Body of pancreas (tissue), 4 donors: ENCODE results near the gene IKZF5. TPM values are rescaled to one million over a fixed set of nuclear protein-coding genes. Genes with fewer than 3 reads are reported as not detected.

Source experiments
- ATAC-seq: fragments of 150-250 bp; one replicate; pipeline ENCODE4 v1.9.1; 2016
- DNase-seq, 4 donors: peaks; one replicate each; pipeline ENCODE4 v3.0.0-alpha.2; 2019
- H3K27ac ChIP-seq, 4 donors: fragments of 200-600 bp; sonication (generic); 1 replicate in 3 of 4; 2 replicates in 1 of 4; pipeline versions ENCODE4 v1.5.1 to v1.6.1; 2016 to 2019; ENCODE audit warnings: mild to moderate bottlenecking in 1 of 4, mixed read lengths in 1 of 4, moderate library complexity in 1 of 4
- H3K27me3 ChIP-seq, 2 donors: fragments of 200-600 bp; sonication (generic); one replicate each; pipeline ENCODE4 v1.6.0; 2016; ENCODE audit warnings: mild to moderate bottlenecking in 1 of 2
- H3K36me3 ChIP-seq, 2 donors: fragments of 200-600 bp; sonication (generic); replicated peaks in 1 of 2; 2 replicates each; pipeline ENCODE4 v1.5.1; 2016; ENCODE audit warnings: low read depth in 2 of 2; ENCODE audit not compliant: insufficient read depth in 1 of 2
- H3K4me1 ChIP-seq: fragments of 200-600 bp; sonication (generic); one replicate; pipeline ENCODE4 v1.6.0; 2016
- H3K4me3 ChIP-seq, 2 donors: fragments of 200-600 bp; sonication (generic); 1 replicate in 1 of 2; 2 replicates in 1 of 2; pipeline ENCODE4 v1.5.1; 2016 to 2019
- H3K9me3 ChIP-seq, 3 donors: fragments of 200-600 bp; sonication (generic); 1 replicate in 2 of 3; 2 replicates in 1 of 3; pipeline ENCODE4 v1.5.1; 2016
- POLR2A ChIP-seq, 3 donors: fragments of 450-650 bp; IDR thresholded peaks; one replicate each; pipeline ENCODE4 v1.6.1; 2016; ENCODE audit warnings: antibody characterized with exemption in 3 of 3, mild to moderate bottlenecking in 2 of 3
- WGBS, 2 donors: methylation state at CpG; one replicate each; pipeline ENCODE4 v1.1.5; 2017; 5-methylcytosine and 5-hydroxymethylcytosine counted together
- intact Hi-C: fragments of 100-400 bp; cut with DNase I; formaldehyde crosslinking; loops from one replicate; pipeline ENCODE4 v1.15.1; 2023
- total RNA-seq, 2 donors: library from RNA; depleted of rRNA; stranded (reverse); fragments of >200 nt; gene quantifications; one replicate each; pipeline ENCODE4 v1.1.0, GENCODE V29; 2016
- TF ChIP-seq, protein P1 (sequence below), 7 experiments: fragments of 450-650 bp in 4 of 7; fragments of 200-600 bp in 3 of 7; sonication (generic) in 3 of 7; IDR thresholded peaks; one replicate each; pipeline ENCODE4 v1.5.1; 2016 to 2019; ENCODE audit warnings: antibody characterized with exemption in 7 of 7

The IKZF5 gene
- total RNA-seq, 2 donors from 2014 or later, result 3.6 to 10.4 TPM

DNA sequence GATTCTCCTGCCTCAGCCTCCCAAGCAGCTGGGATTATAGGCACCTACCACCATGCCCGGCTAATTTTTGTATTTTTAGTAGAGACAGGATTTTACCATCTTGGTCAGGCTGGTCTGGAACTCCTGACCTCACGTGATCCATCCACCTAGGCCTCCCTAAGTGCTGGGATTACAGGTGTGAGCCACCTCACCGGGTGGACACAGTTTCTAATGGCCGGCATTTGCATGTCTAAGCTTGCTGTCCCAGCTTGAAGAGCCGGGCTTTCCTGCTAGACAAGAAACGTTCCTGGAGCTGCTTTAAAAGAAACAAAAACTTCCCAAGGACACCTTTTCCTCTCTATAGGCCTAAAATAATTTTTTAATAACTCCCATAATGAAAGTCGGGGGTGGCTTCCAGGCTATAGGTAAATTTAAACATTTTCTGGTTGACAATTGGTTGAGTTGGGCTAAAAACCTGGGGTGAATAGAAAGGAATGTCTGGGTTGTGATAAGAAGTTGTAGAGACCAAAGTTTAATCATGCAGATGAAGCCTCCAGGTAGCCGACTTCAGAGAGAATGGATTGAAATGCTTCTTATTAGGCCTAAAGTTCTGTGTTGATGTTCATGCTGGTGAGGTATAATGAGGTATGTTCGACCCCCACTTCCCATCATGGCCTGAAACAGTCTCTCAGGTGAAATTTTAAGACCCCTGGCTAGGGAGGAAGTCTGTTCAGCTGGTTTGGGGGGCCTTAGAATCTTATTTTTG, 9.0 kb upstream of the IKZF5 start:
- Histone ChIP-seq H3K4me3 (no peak overlapping the region), H3K27me3 (no peaks in the 10 kb centered on the region), H3K36me3 (no peaks in the 10 kb centered on the region), H3K4me1 (peaks cover 27% of the 10 kb centered on the region), H3K27ac (no peak overlapping the region), H3K9me3 (no peaks in the 10 kb centered on the region)
- DNase-seq (no peak), ATAC-seq (no peak)
- intact Hi-C loops, result no loop called here
- no peak for TF ChIP-seq POLR2A (IDR thresholded peaks at IDR 0.05)
- TF ChIP-seq, protein P1, sequence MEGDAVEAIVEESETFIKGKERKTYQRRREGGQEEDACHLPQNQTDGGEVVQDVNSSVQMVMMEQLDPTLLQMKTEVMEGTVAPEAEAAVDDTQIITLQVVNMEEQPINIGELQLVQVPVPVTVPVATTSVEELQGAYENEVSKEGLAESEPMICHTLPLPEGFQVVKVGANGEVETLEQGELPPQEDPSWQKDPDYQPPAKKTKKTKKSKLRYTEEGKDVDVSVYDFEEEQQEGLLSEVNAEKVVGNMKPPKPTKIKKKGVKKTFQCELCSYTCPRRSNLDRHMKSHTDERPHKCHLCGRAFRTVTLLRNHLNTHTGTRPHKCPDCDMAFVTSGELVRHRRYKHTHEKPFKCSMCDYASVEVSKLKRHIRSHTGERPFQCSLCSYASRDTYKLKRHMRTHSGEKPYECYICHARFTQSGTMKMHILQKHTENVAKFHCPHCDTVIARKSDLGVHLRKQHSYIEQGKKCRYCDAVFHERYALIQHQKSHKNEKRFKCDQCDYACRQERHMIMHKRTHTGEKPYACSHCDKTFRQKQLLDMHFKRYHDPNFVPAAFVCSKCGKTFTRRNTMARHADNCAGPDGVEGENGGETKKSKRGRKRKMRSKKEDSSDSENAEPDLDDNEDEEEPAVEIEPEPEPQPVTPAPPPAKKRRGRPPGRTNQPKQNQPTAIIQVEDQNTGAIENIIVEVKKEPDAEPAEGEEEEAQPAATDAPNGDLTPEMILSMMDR (IDR thresholded peaks at IDR 0.05), result no peak
- WGBS, 2 donors, result 57 to 66% methylated on average over 9 of the region's 9 CpGs

- 91 to 93% methylated on average over 4 of the region's 4 CpGs for WGBS, 2 donors
- no peak for TF ChIP-seq POLR2A (IDR thresholded peaks at IDR 0.05)
- TF ChIP-seq, protein P1 (IDR thresholded peaks at IDR 0.05), result no peak
- Histone ChIP-seq H3K4me3 (no peak overlapping the region), H3K27me3 (no peaks in the 10 kb centered on the region), H3K36me3 (no peaks in the 10 kb centered on the region), H3K27ac (no peak overlapping the region), H3K4me1 (peaks cover 24% of the 10 kb centered on the region), H3K9me3 (no peaks in the 10 kb centered on the region)
- intact Hi-C loops, result no loop called here
- ATAC-seq (no peak), DNase-seq (no peak)
Measured at GRCh38 chr10:123016228-123016627, 7.6 kb upstream of the IKZF5 start.

DNA sequence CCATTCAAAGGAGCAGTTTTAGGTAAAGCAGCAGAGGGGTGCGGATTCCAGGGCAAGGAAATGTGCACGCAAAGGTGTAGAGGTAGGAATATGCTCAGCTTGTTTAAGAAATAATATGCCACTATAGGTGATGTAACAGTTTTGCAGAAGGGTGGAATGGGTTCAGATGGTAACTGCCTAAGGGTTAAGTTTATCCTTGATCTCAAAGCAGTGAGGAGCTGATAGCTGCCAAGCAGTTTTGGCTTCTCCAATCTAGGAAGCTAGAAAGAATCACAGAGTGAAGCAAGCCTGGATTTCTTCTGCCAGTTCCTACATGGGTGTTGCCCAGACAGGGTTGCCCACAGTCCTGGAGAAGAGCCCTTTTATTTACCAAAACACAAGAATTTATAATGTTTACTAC, 6.2 kb upstream of the IKZF5 start:
- Histone ChIP-seq H3K27ac (no peak overlapping the region), H3K27me3 (no peaks in the 10 kb centered on the region), H3K4me3 (no peak overlapping the region), H3K36me3 (no peaks in the 10 kb centered on the region), H3K4me1 (peaks cover 19% of the 10 kb centered on the region), H3K9me3 (no peaks in the 10 kb centered on the region)
- 95 to 98% methylated on average over 2 of the region's 2 CpGs for WGBS, 2 donors
- DNase-seq, result no peak
- no peak for ATAC-seq
- intact Hi-C loops, result no loop called here
- TF ChIP-seq, protein P1 (IDR thresholded peaks at IDR 0.05), result no peak
- no peak for TF ChIP-seq POLR2A (IDR thresholded peaks at IDR 0.05)

DNA sequence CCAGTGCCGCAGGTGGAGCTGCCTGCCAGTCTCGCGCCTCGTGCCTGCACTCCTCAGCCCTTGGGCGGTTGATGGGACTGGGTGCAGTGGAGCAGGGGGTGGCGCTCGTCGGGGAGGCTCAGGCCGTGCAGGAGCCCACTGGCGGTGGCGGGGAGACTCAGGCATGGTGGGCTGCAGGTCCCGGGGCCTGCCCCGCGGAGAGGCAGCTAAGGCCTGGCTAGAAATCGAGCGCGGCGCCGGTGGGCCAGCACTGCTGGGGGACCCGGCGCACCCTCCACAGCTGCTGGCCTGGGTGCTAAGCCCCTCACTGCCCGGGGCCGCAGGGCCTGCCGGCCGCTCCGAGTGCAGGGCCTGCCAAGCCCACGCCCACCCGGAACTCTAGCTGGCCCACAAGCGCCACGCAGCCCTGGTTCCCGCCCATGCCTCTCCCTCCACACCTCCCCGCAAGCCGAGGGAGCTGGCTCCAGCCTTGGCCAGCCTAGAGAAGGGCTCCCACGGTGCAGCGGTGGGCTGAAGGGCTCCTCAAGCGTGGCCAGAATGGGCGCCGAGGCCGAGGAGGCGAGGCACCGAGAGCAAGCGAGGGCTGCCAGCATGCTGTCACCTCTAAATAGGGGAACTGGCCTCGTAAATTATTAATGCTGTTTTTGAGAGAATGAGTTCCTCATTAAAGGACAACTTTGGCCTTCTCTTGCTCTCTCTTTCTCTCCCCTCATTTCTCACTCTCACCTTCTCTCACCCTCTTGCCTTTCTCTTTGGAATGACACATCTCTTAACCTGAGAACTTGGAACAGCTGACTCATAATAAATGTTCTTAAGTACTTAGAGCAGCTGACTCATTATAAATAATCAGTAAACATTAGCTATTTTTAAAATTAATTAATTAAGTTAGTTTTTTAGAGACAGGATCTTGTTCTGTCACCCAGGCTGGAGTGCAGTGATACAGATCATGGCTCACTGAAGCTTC, 5.1 kb upstream of the IKZF5 start:
- TF ChIP-seq POLR2A (IDR thresholded peaks at IDR 0.05), result no peak
- TF ChIP-seq, protein P1 (IDR thresholded peaks at IDR 0.05), result no peak
- Histone ChIP-seq H3K36me3 (no peaks in the 10 kb centered on the region), H3K9me3 (no peaks in the 10 kb centered on the region), H3K27ac (no peak overlapping the region), H3K27me3 (no peaks in the 10 kb centered on the region), H3K4me1 (peaks cover 19% of the 10 kb centered on the region), H3K4me3 (no peak overlapping the region)
- intact Hi-C loops, result no loop called here
- 90 to 91% methylated on average over 16 to 38 of the region's 43 CpGs for WGBS, 2 donors
- DNase-seq (no peak), ATAC-seq (no peak)
